ENCODE measurements around the gene NLGN1. TPM values are rescaled to one million over a fixed set of nuclear protein-coding genes. Genes with fewer than 3 reads are reported as not detected.

The NLGN1 gene
- total and polyA plus RNA-seq, 2 of the 13 experiments (the other 11 are each of a cell fraction or from before 2014, with no cell fraction given) = not detected

GRCh38 chr3:174302746-174303315 is 905.3 kb downstream of the NLGN1 start:
- intact Hi-C loops (cut with micrococcal nuclease; ENCODE audit: unreplicated experiment) (no loop called here), in situ Hi-C loops (cut with HindIII; ENCODE audit: extremely low pct_ligation_motif_present, low pct_unique_long_range_greater_than_20kb) (no loop called here)
- DNase-seq (ENCODE audit: low spot score) = no peak
- 5% methylated on average over 1 of the region's 1 CpG for WGBS (ENCODE audit: low lambda C conversion rate)
- no peak for TF ChIP-seq BORCS8-MEF2B (CRISPR knock-in tag; IDR thresholded peaks at IDR 0.05)
- TF ChIP-seq ZNF75D (CRISPR knock-in tag; IDR thresholded peaks at IDR 0.05; ENCODE audit: borderline replicate concordance) = no peak
- no peak for TF ChIP-seq ZNF772 (CRISPR knock-in tag; IDR thresholded peaks at IDR 0.05)
- TF ChIP-seq THAP9 (CRISPR knock-in tag; IDR thresholded peaks at IDR 0.05; ENCODE audit: borderline replicate concordance) = no peak
- no peak for TF ChIP-seq ZNF674 (CRISPR knock-in tag; IDR thresholded peaks at IDR 0.05; ENCODE audit: low read depth)
- no peak for TF ChIP-seq ZNF253 (CRISPR knock-in tag; IDR thresholded peaks at IDR 0.05; ENCODE audit: borderline replicate concordance)
- TF ChIP-seq IRF2 (CRISPR knock-in tag; IDR thresholded peaks at IDR 0.05) = no peak
- no peak for TF ChIP-seq CCAR2 (optimal IDR thresholded peaks at IDR 0.05; ENCODE audit: low read depth, low read length)
- TF ChIP-seq ASH2L (IDR thresholded peaks at IDR 0.05; ENCODE audit: insufficient read length, low read depth, low read length) = no peak
- no peak for TF ChIP-seq HOMEZ (CRISPR knock-in tag; IDR thresholded peaks at IDR 0.05; ENCODE audit: low read depth)
- no peak for TF ChIP-seq SALL2 (CRISPR knock-in tag; IDR thresholded peaks at IDR 0.05)
- no peak for TF ChIP-seq KAT7 (CRISPR knock-in tag; IDR thresholded peaks at IDR 0.05; ENCODE audit: borderline replicate concordance)
- TF ChIP-seq ZNF629 (CRISPR knock-in tag; conservative IDR thresholded peaks at IDR 0.05) = no peak
- TF ChIP-seq SIX4 (CRISPR knock-in tag; IDR thresholded peaks at IDR 0.05) = no peak
- no peak for TF ChIP-seq POLR2AphosphoS2 (IDR thresholded peaks at IDR 0.05; ENCODE audit: low read depth, low read length)
- no peak for TF ChIP-seq ZNF678 (CRISPR knock-in tag; IDR thresholded peaks at IDR 0.05)
- no peak for TF ChIP-seq SMAD3 (CRISPR knock-in tag; IDR thresholded peaks at IDR 0.05)
- TF ChIP-seq ZNF503 (CRISPR knock-in tag; IDR thresholded peaks at IDR 0.05) = no peak
- no peak for TF ChIP-seq ZNF263 (CRISPR knock-in tag; IDR thresholded peaks at IDR 0.05)
- Histone ChIP-seq H4K20me1 (ENCODE audit: insufficient read depth, low read length) (no peaks in the 10 kb centered on the region), H3K9me3 (ENCODE audit: low read length) (no peaks in the 10 kb centered on the region), H3K36me3 (replicated peaks in 1 of 2; ENCODE audit: control insufficient read depth in 1 of 2, insufficient read depth in 2 of 2, low read length in 2 of 2) (no peaks in the 10 kb centered on the region), H3K4me2 (ENCODE audit: low read depth, low read length) (no peak overlapping the region), H2AFZ (ENCODE audit: low read length) (no peak overlapping the region), H3K27ac (ENCODE audit: extremely low read length, insufficient read depth, low read length) (no peak overlapping the region), H3K4me3 (replicated peaks in 1 of 3; ENCODE audit: insufficient read depth in 1 of 3, low read depth in 2 of 3, low read length in 3 of 3) (no peak overlapping the region), H3K79me2 (ENCODE audit: insufficient read depth, low read length) (no peaks in the 10 kb centered on the region), H3K9ac (ENCODE audit: insufficient read depth, low read depth, low read length) (no peak overlapping the region), H3K4me1 (ENCODE audit: insufficient read depth, low read length) (no peaks in the 10 kb centered on the region), H3K27me3 (ENCODE audit: control insufficient read depth in 1 of 2, insufficient read depth in 2 of 2, low read length in 2 of 2) (no peaks in the 10 kb centered on the region)
- CTCF ChIA-PET (ENCODE audit: low intra/inter-chr PET ratio, low total read pairs) = no interaction called here
- no peak for ATAC-seq
- POLR2A ChIA-PET = no interaction called here
- no TSS peak for BruUV-seq (replicated peaks)
- FAIRE-seq = no peak
